Neuronal stem cell (in vitro differentiated cells): ENCODE measurements around the gene FBXL15.
A peak's percentile ranks its signal among the peaks of the same experiment; 100 is the strongest.

ENCODE experiments used
- DNase-seq: peaks from one replicate; pipeline ENCODE4 v3.0.0-alpha.2; 2013; ENCODE audit warnings: low spot score
- H2AFZ ChIP-seq: one replicate; pipeline ENCODE4 v1.6.1; 2013; ENCODE audit warnings: mild to moderate bottlenecking, low read length, inconsistent platforms
- H2AK5ac ChIP-seq: 2 replicates; pipeline ENCODE4 v1.6.1; 2013; ENCODE audit warnings: low read depth, mild to moderate bottlenecking, inconsistent platforms, low read length, moderate library complexity, mixed read lengths
- H2BK120ac ChIP-seq: 2 replicates; pipeline ENCODE4 v1.6.1; 2013; ENCODE audit warnings: low read depth, mild to moderate bottlenecking, inconsistent platforms, low read length, moderate library complexity, mixed read lengths
- H2BK12ac ChIP-seq: one replicate; pipeline ENCODE4 v1.6.1; 2013; ENCODE audit warnings: low read length, inconsistent platforms
- H2BK15ac ChIP-seq: 2 replicates; pipeline ENCODE4 v1.6.1; 2013; ENCODE audit warnings: mild to moderate bottlenecking, low read length, inconsistent platforms, mixed read lengths
- H2BK5ac ChIP-seq: one replicate; pipeline ENCODE4 v1.6.1; 2013; ENCODE audit warnings: inconsistent platforms, mild to moderate bottlenecking, low read length, moderate library complexity
- H3K14ac ChIP-seq: one replicate; pipeline ENCODE4 v1.6.1; 2013; ENCODE audit warnings: low read length, inconsistent platforms
- H3K18ac ChIP-seq: 2 replicates; pipeline ENCODE4 v1.6.1; 2013; ENCODE audit warnings: low read length, inconsistent platforms
- H3K23ac ChIP-seq: 2 replicates; pipeline ENCODE4 v1.6.1; 2013; ENCODE audit warnings: low read depth, mild to moderate bottlenecking, mixed read lengths, low read length, inconsistent platforms; ENCODE audit not compliant: poor library complexity
- H3K27ac ChIP-seq: replicated peaks from 3 replicates; pipeline ENCODE4 v1.5.1; 2013; ENCODE audit warnings: low read length, inconsistent platforms
- H3K27me3 ChIP-seq, 3 experiments: 2 replicates each; pipeline ENCODE4 v1.6.1; 2013; ENCODE audit warnings: low read length in 3 of 3, mild to moderate bottlenecking in 2 of 3, inconsistent platforms in 1 of 3, low read depth in 1 of 3, mixed read lengths in 1 of 3, moderate library complexity in 1 of 3; ENCODE audit not compliant: control insufficient read depth in 3 of 3, insufficient read depth in 3 of 3
- H3K36me3 ChIP-seq, 2 donors: replicated peaks in 1 of 2; 2 replicates each; pipeline ENCODE4 v1.6.1; 2013; ENCODE audit warnings: low read length in 2 of 2; ENCODE audit not compliant: control insufficient read depth in 2 of 2, insufficient read depth in 2 of 2
- H3K4ac ChIP-seq: 2 replicates; pipeline ENCODE4 v1.6.1; 2013; ENCODE audit warnings: inconsistent platforms, mild to moderate bottlenecking, low read length, moderate library complexity
- H3K4me1 ChIP-seq, 2 donors: 1 replicate in 1 of 2; 2 replicates in 1 of 2; pipeline ENCODE4 v1.6.1; 2013; ENCODE audit warnings: low read length in 2 of 2, low read depth in 1 of 2; ENCODE audit not compliant: control insufficient read depth in 2 of 2, insufficient read depth in 1 of 2
- H3K4me2 ChIP-seq: one replicate; pipeline ENCODE4 v1.6.1; 2013; ENCODE audit warnings: mild to moderate bottlenecking, low read length, inconsistent platforms; ENCODE audit not compliant: insufficient read depth, poor library complexity, severe bottlenecking
- H3K4me3 ChIP-seq, 2 donors: 2 replicates each; pipeline ENCODE4 v1.5.1; 2013; ENCODE audit warnings: low read length in 2 of 2, mild to moderate bottlenecking in 2 of 2, inconsistent platforms in 1 of 2, moderate library complexity in 1 of 2
- H3K79me1 ChIP-seq: one replicate; pipeline ENCODE4 v1.6.1; 2013; ENCODE audit warnings: low read depth, mild to moderate bottlenecking, inconsistent platforms, low read length, moderate library complexity
- H3K9ac ChIP-seq: one replicate; pipeline ENCODE4 v1.6.1; 2013; ENCODE audit warnings: mild to moderate bottlenecking, low read depth, low read length, inconsistent platforms; ENCODE audit not compliant: poor library complexity
- H3K9me3 ChIP-seq, 2 donors: replicated peaks in 1 of 2; 2 replicates each; pipeline versions ENCODE3 to v1.6.1; 2013; ENCODE audit warnings: low read length in 2 of 2, mild to moderate bottlenecking in 2 of 2, inconsistent platforms in 1 of 2, low read depth in 1 of 2, mixed read lengths in 1 of 2, moderate library complexity in 1 of 2; ENCODE audit not compliant: control insufficient read depth in 2 of 2, insufficient read depth in 1 of 2
- H4K8ac ChIP-seq: one replicate; pipeline ENCODE4 v1.6.1; 2013; ENCODE audit warnings: low read depth, mild to moderate bottlenecking, inconsistent platforms, low read length, moderate library complexity
- H4K91ac ChIP-seq: one replicate; pipeline ENCODE4 v1.6.1; 2013; ENCODE audit warnings: low read length, low read depth, mild to moderate bottlenecking, inconsistent platforms; ENCODE audit not compliant: poor library complexity
- WGBS, 2 donors: extraction: QIAGEN DNeasy Blood & Tissue Kit; methylation state at CpG; one replicate each; pipeline ENCODE4 v1.1.7; 2013; ENCODE audit warnings: missing lambda C conversion rate in 2 of 2, mixed read lengths in 1 of 2; ENCODE audit not compliant: insufficient read length in 2 of 2, insufficient replicate concordance in 1 of 2; ENCODE audit errors: extremely low coverage in 2 of 2; 5-methylcytosine and 5-hydroxymethylcytosine counted together

The FBXL15 gene

DNA sequence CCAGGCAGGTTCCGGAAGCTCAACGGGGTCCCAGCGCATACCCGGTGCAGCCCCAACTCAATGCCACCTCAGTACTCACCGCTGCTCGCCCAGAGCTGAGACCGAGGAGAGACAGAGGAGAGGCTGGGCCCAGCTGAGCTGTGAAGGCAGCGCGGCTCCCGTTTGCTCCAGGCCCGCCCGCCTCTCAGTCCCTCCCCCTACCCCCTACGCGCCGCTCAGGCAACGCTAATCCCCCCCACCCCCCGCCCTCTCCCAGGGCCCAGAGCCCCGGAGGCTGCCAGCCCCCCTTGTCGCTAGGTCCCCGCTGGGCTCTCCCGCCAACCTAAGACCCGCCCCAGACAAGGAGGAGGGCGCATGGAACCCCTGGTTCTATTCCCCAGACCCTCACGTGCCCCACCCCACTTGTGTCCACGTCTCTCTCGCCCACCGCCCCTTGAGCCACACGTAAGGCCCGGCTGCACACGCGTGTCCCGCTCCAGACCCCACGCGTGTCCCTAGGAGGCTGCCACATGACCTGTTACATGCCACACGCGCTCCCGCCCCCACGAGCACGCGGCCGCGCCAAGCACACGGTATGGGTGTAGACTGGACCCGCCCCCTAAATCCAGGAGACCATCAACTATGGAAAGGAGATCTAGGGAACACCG lies 1.9 kb upstream of the FBXL15 start, which contains the start of gene PSD:
Gene PSD (minus strand): TSS at position 164 of the 647 bp plus-strand sequence. CDS start 1,747 bp downstream, outside the sequence.
- no CpG with 5 or more reads among the region's 45 CpGs for WGBS, 2 donors
- no peak within 1 kb of the TSS for H2BK5ac ChIP-seq
- H3K4me2 ChIP-seq = peak within 1 kb of the TSS; percentile 100
- H3K4ac ChIP-seq = no peak within 1 kb of the TSS
- H2BK15ac ChIP-seq = peak within 1 kb of the TSS; percentile 45
- H3K79me1 ChIP-seq = no peaks in the 10 kb centered on the region
- no peak within 1 kb of the TSS for H3K27ac ChIP-seq
- no peak for DNase-seq
- H3K23ac ChIP-seq = no peak within 1 kb of the TSS
- peaks cover 30 to 32% of the 10 kb centered on the region in 2 donors for H3K4me1 ChIP-seq
- H3K36me3 ChIP-seq = peaks cover 6 to 22% of the 10 kb centered on the region in 2 donors
- H3K18ac ChIP-seq = peak within 1 kb of the TSS; percentile 84
- H3K14ac ChIP-seq = no peak within 1 kb of the TSS
- peak within 1 kb of the TSS; percentile 72 for H2AK5ac ChIP-seq
- H3K27me3 ChIP-seq = peaks cover 0 to 15% (median 0%) of the 10 kb centered on the region in 3 experiments
- H4K8ac ChIP-seq = no peak within 1 kb of the TSS
- H2BK120ac ChIP-seq = no peak within 1 kb of the TSS
- no peak within 1 kb of the TSS for H4K91ac ChIP-seq
- peak within 1 kb of the TSS; percentile 98 for H2AFZ ChIP-seq
- peak within 1 kb of the TSS; percentile 27 for H3K9ac ChIP-seq
- H3K4me3 ChIP-seq = peak within 1 kb of the TSS; percentile 81 to 87
- no peak within 1 kb of the TSS for H2BK12ac ChIP-seq
- H3K9me3 ChIP-seq = no peaks in the 10 kb centered on the region

DNA sequence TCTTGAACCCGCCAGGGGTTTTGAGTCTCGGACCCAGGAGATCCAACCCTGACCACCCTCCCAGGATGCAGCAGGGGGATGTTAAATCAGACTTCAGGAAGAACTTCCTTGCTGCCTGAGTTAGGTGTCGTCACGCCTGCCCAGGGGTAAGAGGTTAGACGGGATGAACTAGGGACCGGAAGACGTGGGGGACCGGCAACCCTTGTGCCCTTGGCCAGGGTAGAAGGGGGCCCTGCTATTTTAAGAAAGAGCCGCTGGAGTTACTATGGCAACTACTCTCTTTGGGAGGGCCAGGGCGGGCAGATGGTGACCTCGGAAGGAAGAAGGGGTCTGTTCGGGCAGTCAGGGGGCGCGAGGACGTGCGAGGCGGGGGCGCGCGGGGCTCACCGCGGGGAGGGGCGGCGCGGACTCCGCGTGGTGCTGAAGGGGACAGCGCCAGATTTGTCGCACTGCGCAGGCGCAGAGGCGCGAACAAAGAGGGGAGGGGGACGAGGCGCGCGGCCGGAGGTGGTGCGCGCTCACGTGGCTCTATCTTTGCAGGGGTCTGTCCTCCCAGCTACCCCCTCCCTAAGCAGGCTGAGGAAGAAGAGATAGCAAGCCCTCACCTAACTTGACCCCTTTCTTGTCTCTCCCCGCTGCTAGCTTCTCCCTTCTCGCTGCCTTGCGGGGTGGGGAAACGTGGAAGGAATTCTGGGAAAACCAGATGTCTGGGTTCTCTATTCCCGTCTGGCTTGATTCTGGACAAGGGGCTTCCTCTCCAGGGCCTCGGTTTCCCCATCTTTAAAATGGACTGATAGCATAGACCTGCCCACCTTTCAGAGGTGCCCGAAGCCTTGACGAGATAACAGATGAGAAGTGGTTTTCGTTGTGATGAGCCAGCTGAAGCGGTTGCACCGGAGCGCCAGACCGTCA lies 1.1 kb upstream of the FBXL15 start:
- H2AFZ ChIP-seq = peak overlapping the region; percentile 98
- H3K27me3 ChIP-seq = peaks cover 0 to 15% (median 0%) of the 10 kb centered on the region in 3 experiments
- peak overlapping the region; percentile 100 for H3K4me2 ChIP-seq
- H4K91ac ChIP-seq = no peak overlapping the region
- peak overlapping the region; percentile 85 for H3K9ac ChIP-seq
- H3K4ac ChIP-seq = no peak overlapping the region
- H3K18ac ChIP-seq = peak overlapping the region; percentile 93
- no peak overlapping the region for H3K27ac ChIP-seq
- no peaks in the 10 kb centered on the region for H3K9me3 ChIP-seq
- peak overlapping the region; percentile 81 to 87 for H3K4me3 ChIP-seq
- no peak overlapping the region for H4K8ac ChIP-seq
- H3K4me1 ChIP-seq = peaks cover 24 to 25% of the 10 kb centered on the region in 2 donors
- peak overlapping the region; percentile 19 for H3K23ac ChIP-seq
- H3K14ac ChIP-seq = peak overlapping the region; percentile 86
- peak overlapping the region; percentile 1 for H2BK5ac ChIP-seq
- no peak overlapping the region for H2BK12ac ChIP-seq
- no CpG with 5 or more reads among the region's 54 CpGs for whole genome bisulfite sequencing, 2 donors
- peak overlapping the region; percentile 11 for H2BK15ac ChIP-seq
- H3K36me3 ChIP-seq = peaks cover 11 to 29% of the 10 kb centered on the region in 2 donors
- H2BK120ac ChIP-seq = no peak overlapping the region
- no peak overlapping the region for H2AK5ac ChIP-seq
- DNase-seq = peak; percentile 87
- no peaks in the 10 kb centered on the region for H3K79me1 ChIP-seq

DNA sequence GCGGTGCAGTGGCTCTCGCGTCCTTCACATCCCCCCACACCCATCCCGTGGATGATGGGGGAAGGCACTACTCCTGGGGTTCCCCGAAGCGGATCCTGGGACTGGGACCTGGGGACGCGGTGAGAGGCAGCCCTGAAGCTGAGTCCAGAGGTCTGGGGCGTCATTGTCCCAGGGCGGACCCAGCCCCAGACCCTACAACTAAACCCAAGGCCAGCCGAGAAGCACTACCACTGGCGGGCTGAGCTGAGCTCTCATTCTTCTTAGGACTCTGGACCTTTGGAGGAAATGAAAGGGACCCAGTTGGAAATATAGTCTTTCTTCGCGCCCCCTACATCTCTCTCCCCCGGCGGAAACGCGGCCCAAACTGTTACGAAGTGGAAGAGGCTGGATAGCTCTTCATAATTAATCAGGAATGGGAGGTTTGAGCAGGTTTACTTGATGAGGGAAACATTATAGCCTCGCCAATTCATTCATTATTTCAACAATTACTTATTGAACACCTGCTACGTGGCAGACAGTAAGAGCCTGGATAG lies 389 bp upstream of the FBXL15 start:
- H3K4me1 ChIP-seq = peaks cover 17 to 23% of the 10 kb centered on the region in 2 donors
- WGBS, 2 donors = no CpG with 5 or more reads among the region's 21 CpGs
- no peak overlapping the region for H2BK120ac ChIP-seq
- H3K14ac ChIP-seq = peak overlapping the region; percentile 86
- peak overlapping the region; percentile 93 for H3K18ac ChIP-seq
- H4K91ac ChIP-seq = no peak overlapping the region
- H3K79me1 ChIP-seq = no peaks in the 10 kb centered on the region
- peak overlapping the region; percentile 33 for H2BK5ac ChIP-seq
- H3K4me2 ChIP-seq = peak overlapping the region; percentile 100
- peak overlapping the region; percentile 98 for H2AFZ ChIP-seq
- peak overlapping the region; percentile 10 for H2BK15ac ChIP-seq
- H3K4ac ChIP-seq = no peak overlapping the region
- H3K4me3 ChIP-seq = peak overlapping the region; percentile 81 to 87
- no peak overlapping the region for H2AK5ac ChIP-seq
- peaks cover 11 to 30% of the 10 kb centered on the region in 2 donors for H3K36me3 ChIP-seq
- peak overlapping the region; percentile 93 for H3K27ac ChIP-seq
- H3K23ac ChIP-seq = peak overlapping the region; percentile 19
- H3K9ac ChIP-seq = peak overlapping the region; percentile 85
- H2BK12ac ChIP-seq = no peak overlapping the region
- no peak for DNase-seq
- no peak overlapping the region for H4K8ac ChIP-seq
- peaks cover 0 to 15% (median 0%) of the 10 kb centered on the region in 3 experiments for H3K27me3 ChIP-seq
- no peaks in the 10 kb centered on the region for H3K9me3 ChIP-seq
